SU-DHL-6 (cell line): ENCODE results near the gene PRR5.

Experiments used
- EZH2phosphoT487 ChIP-seq: fragments of 200-600 bp; sonication (generic), shearing (Covaris generic); conservative IDR thresholded peaks from 2 replicates; pipeline ENCODE4 v1.6.1; 2018; ENCODE audit warnings: mild to moderate bottlenecking, antibody characterized with exemption, low read length, moderate library complexity, mixed read lengths
- TF ChIP-seq, protein P1 (sequence below): fragments of 200-600 bp; sonication (generic); IDR thresholded peaks from one replicate; pipeline ENCODE4 v1.5.1; 2017; ENCODE audit warnings: antibody characterized with exemption, mild to moderate bottlenecking, low read length, moderate library complexity; ENCODE audit not compliant: insufficient read depth, poor library complexity, severe bottlenecking

DNA sequence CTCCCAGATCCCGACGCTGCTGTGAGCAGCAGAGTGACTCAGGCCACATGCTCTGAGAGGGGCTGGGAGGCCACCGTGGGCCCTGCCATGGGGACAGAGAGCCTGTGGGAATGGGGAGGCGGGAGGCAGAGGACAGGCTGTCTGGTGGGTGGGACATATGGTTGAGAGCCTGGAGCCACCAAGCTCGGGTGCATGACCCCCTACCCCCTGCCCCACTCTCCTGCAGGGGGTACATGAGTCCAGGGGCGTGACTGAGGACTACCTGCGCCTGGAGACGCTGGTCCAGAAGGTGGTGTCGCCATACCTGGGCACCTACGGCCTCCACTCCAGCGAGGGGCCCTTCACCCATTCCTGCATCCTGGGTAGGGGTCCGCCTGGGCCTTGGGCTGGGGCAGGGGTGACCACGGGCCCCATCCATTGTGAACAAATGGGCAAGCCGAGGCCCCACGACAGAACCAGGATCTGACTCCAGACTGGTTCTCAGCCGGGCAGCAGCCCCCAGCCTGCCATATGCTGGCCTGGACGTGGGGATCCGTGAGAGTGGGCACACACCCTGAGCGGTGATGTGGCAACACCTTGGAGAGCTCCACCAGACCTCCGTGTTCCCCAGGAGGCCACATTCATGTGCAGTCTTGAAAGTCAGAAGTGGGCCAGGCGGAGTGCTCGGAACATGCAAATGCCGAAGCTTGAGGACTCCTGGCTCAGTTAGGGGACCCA, 33.0 kb downstream of the PRR5 start:
- TF ChIP-seq, protein P1, sequence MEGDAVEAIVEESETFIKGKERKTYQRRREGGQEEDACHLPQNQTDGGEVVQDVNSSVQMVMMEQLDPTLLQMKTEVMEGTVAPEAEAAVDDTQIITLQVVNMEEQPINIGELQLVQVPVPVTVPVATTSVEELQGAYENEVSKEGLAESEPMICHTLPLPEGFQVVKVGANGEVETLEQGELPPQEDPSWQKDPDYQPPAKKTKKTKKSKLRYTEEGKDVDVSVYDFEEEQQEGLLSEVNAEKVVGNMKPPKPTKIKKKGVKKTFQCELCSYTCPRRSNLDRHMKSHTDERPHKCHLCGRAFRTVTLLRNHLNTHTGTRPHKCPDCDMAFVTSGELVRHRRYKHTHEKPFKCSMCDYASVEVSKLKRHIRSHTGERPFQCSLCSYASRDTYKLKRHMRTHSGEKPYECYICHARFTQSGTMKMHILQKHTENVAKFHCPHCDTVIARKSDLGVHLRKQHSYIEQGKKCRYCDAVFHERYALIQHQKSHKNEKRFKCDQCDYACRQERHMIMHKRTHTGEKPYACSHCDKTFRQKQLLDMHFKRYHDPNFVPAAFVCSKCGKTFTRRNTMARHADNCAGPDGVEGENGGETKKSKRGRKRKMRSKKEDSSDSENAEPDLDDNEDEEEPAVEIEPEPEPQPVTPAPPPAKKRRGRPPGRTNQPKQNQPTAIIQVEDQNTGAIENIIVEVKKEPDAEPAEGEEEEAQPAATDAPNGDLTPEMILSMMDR = no peak
- no peak for TF ChIP-seq EZH2phosphoT487
